ENCODE measurements around the gene NMNAT1. TPM values are rescaled to one million over a fixed set of nuclear protein-coding genes. Genes with fewer than 3 reads are reported as not detected.
"Not testable (repeated sequence)": the region's sequence is repeated elsewhere in the genome, so short reads cannot be mapped to it uniquely, and the experiment has no call there.

Gene NMNAT1
- total RNA-seq (2014; rRNA removed) = 9.0 and 11.0 TPM in 2 replicates
- polyA plus RNA-seq (2012) = 10.4 TPM

DNA sequence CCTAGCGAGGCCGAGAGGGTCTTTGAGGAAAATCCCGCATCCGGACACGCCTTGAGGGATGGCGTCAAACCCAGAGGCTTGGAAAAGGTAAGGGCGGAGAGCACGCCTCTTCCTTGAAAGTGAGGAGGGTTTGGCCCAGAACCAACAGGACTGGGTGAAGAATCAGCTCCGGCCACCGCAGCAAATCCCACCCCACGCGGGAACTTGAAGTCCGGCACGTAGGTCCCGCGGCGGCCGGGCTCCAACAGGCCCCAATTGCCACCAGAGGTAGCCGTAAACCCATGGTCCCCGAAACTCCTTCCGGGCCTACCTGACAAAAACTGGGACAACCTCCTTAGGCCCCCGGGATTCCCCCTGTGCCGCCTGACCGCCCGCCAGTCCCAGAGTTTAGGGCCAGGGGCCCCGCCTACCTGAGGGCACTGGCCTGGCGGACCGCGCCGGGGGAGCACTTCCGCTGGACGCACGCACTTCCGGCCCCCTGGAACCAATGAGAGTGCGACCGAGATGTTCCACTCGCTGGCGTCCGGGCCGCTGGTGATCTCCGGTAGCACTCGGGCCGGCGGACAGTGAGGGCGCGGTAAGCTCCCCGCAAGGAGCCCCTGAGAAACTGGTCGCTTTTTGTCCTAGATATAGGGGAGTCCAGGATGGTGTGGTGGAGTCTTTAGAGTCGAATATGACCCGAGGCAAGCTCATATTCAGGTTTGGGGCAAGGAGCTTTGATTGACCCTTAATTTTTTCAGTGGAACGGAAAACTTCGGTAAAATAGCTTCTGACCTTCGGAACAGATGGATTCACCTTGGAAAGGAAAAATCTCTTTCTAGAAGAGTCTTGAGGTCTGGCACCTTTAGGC, at the start of gene NMNAT1, which contains the start of gene LZIC:
NMNAT1 (plus strand) TSS at position 537 of the 850 bp plus-strand sequence. CDS start 28,599 bp downstream, outside the sequence.
LZIC (minus strand) TSS at position 453 of the 850 bp plus-strand sequence. CDS start 6,772 bp downstream, outside the sequence.
- DNase-seq (ENCODE audit: low read depth) = peak; percentile 88

GRCh38 chr1:9894115-9894514, 49.2 kb upstream of the NMNAT1 start:
- peak; percentile 29 for DNase-seq (ENCODE audit: low read depth)

- DNase-seq (ENCODE audit: low read depth) = no peak
Measured at GRCh38 chr1:9900142-9901043, 42.9 kb upstream of the NMNAT1 start.

DNA sequence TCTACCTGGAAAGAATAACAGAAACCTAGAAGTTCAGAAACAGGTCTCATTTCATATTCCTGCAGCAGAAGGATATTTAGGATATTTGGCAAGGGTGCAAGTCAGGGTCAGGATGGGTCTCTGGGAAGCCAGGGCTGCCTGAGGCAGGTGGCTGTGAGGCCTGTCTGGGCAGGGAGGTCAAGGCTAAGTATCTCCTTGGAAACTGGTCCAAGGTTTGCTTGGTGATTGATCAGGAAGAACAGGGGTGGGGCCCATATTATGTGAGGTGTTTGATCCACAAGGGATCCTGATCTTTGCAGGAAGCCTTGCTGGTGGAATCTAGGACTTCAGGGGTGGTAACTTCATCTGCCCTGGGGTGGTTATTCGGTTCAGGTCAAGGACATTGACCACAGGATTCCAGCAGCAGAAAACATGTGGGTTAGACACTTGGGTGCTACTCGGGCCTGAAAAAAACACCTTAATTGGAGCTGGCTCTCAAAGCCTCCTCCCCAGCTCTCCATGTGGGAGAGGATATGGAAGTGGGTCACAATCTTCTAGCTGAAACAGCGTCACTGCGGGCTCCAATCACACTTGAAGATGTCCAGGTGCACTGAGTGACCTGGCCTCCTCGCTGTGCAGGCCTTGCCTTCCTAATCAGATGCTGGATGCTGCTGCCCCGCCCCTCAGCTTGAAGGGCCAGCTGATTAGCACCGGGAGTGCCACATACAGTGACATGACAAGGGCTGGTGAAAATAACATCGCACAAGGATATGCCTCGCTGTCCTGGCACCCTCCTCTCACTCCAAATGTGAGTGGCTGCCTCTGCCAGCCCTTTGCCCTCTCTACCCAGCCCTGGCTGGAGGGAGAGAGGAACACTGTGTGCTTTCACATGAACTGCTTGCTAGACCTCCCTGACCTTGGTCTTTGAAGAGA, 41.9 kb upstream of the NMNAT1 start:
- DNase-seq (ENCODE audit: low read depth) = no peak

DNA sequence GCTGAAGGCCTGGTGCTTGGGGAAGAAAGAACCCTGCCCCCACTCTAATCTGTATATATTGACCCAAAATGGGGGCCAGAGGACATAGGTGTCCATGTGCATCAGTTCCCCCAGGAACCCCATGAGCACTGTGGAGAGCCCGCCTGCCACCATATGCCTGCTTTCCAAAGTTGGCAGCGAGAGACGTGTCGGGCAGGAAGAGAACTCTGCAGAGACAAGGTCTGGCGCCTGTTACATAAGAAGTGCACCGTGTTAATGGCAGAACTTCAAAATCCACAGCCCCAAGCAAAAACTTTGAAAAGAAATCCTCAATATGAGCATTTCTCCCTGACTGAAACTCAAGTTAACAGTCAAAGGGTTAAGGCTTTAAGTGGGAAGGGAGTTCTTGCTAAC, 41.2 kb upstream of the NMNAT1 start:
- no peak for DNase-seq (ENCODE audit: low read depth)

DNA sequence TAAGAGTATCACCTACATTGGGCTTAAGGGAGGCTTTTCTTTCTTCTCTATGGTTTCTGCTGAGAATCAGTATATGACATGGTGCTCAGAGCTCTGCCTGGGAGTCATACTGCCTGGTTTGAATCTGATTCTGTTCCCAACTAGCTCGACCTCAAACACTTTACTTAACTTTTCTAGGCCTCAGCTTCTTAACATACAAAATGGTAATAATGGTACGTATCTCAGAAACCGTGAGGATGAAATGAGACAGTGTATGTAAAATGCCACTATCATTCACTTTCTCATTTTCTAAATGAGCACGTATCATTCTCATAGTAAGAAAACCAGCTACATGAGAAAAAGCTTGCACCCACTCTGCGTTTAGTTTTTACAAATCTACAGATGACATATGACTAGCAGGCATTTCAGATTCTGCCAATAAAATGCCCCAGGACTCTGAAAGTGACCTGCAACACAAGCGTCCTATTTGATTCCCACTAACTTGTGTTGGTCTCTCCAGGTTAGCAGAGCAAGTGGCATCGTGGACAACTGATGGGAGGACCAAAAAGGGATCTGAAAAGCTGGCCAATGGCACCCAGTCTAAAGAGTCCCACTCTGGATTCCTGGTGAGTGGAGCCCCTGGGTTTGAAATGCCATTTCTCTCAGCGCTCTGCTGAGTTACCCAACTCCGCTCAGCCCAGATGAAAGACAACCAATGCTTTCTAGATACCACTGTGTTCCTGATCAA, 39.3 kb upstream of the NMNAT1 start:
- DNase-seq (ENCODE audit: low read depth) = no peak

DNA sequence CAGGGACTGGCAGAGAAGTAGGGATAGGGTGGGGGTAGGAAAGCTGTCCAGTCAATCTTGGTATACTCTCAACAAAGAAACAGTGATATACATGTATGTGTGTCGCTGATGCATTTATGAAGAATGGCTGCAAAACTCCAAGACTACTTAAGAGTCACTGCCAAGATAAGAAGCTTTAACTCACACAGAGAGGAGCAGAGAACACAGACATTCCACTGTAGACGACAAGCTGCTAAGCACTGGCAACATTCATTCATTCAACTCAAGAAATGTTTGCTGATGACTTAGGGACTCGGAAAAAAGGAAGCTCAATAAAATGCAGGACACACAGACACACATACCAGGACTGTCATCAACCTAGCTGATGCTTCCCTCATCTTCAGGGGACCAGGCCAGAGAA, 38.7 kb upstream of the NMNAT1 start:
- DNase-seq (ENCODE audit: low read depth) = no peak

DNA sequence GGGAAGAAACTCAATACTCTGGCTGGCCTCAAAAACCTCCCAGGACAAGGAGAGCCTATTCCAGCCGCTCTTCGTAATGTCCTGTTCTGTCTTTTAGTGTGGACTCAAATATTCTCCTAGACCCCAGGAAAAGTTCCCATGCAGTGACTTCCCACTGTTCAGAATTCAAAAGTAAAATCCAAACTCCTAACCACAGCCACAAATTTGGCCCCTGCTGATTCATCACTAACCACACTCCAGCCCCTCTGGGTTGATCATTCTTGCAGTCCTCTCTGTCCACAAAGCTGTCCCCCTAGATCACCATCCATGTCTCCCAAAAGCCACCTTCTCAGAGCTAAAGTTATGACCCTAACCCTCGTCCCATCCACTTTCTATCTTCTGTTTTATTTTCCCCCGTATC, 38.3 kb upstream of the NMNAT1 start:
- peak; percentile 62 for DNase-seq (ENCODE audit: low read depth)

- peak; percentile 75 for DNase-seq (ENCODE audit: low read depth)
Measured at GRCh38 chr1:9906466-9906865, 36.8 kb upstream of the NMNAT1 start.

DNA sequence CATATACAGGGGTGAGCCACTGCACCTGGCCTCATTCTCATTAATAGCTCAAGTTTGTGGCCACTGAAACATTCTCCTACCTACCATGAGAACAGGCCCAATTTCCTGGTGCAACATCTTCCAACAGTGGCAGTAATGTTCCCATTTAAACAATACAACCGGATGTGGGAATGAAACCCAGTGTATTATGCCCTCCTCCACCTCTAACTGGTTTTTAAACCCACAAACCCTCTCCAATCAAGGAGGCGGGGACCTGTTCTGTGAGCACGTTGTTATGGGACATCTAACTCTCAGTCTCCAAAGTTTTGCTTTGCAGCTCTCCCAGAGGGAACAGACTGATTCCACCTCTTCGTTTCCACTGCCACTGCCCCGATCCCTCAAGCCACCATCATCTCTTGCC, 35.8 kb upstream of the NMNAT1 start:
- DNase-seq (ENCODE audit: low read depth) = no peak

- no peak for DNase-seq (ENCODE audit: low read depth)
Measured at GRCh38 chr1:9908871-9909233, 34.4 kb upstream of the NMNAT1 start.

DNA sequence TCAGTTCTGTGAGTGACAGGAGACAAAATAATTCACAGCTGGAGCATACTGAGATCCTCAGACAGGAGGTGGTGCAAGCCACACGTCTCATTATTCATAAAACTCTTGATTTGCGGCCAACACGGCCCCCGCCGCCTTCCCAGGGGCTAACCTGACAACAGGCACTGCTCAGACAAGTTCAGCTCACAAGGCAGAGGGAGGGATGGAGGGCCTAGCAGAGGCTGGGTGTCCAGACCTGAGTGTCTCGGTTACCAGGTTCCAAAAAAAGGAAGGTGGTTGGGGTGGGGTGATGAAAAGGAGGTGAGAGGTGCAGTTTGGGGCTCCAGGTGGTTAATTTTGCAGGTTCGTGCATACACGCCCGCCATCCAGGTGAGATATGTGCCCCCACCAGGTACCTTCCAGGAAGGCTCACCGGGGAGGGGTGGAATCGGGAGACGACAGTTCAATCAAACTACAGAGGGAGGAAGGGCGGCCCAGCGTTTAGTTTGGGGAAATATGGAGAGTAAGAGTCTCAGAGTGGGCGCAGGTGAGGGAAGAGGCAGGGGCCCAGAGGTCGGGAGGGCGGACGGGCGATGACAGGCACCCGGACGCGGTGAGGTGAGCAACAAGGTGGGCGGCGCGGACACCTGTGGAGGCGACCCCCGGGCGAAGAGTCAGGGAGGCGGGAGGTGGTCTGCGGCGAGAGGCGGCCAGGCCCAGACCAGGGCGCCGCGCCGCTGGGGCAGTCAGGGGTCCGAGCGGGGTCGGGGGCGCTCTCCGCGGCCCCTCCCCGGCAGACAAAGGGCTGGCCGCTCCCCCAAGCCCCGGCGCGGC, 33.8 kb upstream of the NMNAT1 start:
- DNase-seq (ENCODE audit: low read depth) = no peak

DNA sequence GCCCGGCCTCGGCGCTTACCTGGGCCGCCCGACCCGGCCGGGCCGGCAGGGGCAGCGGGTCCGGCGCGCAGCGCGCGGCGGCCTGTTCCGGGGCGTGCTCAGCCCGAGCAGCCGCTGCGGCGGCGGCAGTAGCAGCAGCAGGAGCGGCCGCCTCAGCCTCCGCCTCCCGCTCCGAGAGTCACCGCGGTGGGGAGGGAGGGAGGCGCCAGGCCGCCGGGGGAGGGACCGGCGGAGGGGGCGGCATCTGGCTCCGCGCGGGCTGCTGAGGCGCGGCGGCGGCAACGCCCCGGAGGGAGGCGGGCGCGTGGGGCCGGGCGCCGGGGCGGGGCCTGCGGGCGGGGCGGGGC, 33.2 kb upstream of the NMNAT1 start, which contains the start of gene CTNNBIP1:
CTNNBIP1 (minus strand) TSS at position 194 of the 347 bp plus-strand sequence. CDS start 38,205 bp downstream, outside the sequence.
- no peak for DNase-seq (ENCODE audit: low read depth)

GRCh38 chr1:9910423-9911178, 32.7 kb upstream of the NMNAT1 start:
- peak; percentile 98 for DNase-seq (ENCODE audit: low read depth)

GRCh38 chr1:9912264-9912936, 30.9 kb upstream of the NMNAT1 start:
- no peak for DNase-seq (ENCODE audit: low read depth)

GRCh38 chr1:9914610-9914937, 28.7 kb upstream of the NMNAT1 start:
- no peak for DNase-seq (ENCODE audit: low read depth)

DNA sequence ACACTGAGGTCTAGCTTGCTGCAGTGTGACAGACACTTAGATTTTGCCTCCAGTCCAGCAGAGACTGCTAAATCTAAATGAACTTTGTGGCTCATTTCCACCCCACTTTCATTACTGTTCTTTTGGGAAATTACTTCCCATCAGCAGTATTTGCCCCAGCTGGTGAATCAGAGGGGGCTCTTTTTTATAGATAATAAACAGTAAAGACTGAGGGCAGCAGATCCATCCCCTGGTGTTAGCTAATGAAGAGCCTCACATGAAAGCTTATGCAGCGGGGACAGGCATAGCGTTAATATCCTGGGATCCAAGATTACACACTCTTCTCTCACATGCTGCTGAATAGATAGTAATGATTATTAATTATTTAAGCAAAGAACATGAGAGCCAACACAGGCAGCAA, 26.8 kb upstream of the NMNAT1 start:
- no peak for DNase-seq (ENCODE audit: low read depth)

DNA sequence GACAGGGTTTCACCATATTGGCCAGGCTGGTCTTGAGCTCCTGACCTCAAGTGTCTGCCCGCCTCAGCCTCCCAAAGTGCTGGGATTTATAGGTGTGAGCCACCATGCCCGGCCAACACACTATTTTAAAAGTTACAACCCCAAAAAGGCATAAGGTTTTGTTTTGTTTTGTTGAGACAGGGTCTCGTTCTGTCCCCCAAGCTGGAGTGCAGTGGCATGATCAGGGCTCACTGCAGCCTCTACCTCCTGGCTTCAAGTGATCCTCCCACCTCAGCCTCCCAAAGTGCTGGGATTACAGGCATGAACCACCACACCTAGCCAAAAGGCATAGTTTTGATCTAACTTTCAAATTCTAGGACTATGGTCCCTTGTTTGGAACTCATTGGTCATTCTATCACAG, 25.8 kb upstream of the NMNAT1 start:
- DNase-seq (ENCODE audit: low read depth) = not testable (repeated sequence)
